Measurements from ENCODE around the gene KCNMA1.

KCNMA1 gene

DNA sequence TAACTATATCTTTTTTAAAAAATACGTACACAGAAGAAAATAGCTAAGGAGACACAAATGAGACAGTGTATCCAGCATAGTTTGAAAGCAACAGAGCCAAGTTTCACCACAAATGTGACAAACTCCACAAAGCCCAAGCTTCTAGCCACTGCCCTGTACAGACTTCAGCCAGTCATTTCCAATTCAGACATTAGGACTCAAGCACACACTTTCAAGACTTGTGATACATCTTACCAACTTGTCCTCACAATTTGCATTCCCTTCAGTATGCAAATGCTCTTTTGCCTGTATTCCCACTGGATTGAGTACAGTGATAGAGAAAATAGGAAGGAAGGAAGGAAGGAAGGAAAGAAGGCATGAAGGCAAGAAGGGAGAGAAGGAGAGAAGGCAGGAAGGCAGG lies 510.4 kb downstream of the KCNMA1 start:
- H3K4me2 ChIP-seq (ENCODE audit: low read depth, low read length, poor library complexity, severe bottlenecking), result no peak overlapping the region
- no peak for TF ChIP-seq EZH2phosphoT487 (conservative IDR thresholded peaks at IDR 0.05; ENCODE audit: low read length)
- H3K27me3 ChIP-seq (ENCODE audit: low read length), result no peaks in the 10 kb centered on the region
- H3K9me3 ChIP-seq (ENCODE audit: insufficient read depth, low read length), result no peaks in the 10 kb centered on the region
- no peaks in the 10 kb centered on the region for H3K79me2 ChIP-seq (ENCODE audit: insufficient read depth, low read length)
- H3K4me3 ChIP-seq (ENCODE audit: insufficient read depth, low read length, poor library complexity, severe bottlenecking), result no peak overlapping the region
- H3K27ac ChIP-seq (ENCODE audit: low read depth, low read length), result no peak overlapping the region
- no peaks in the 10 kb centered on the region for H3F3A ChIP-seq (ENCODE audit: insufficient read depth)
- H3K9me2 ChIP-seq (replicated peaks; ENCODE audit: insufficient read depth, low read length), result no peaks in the 10 kb centered on the region
- H4K20me1 ChIP-seq (ENCODE audit: low read depth, low read length), result no peaks in the 10 kb centered on the region
- no peak overlapping the region for H2AFZ ChIP-seq (ENCODE audit: low read depth, low read length, severe bottlenecking)
- no peak overlapping the region for H3K9ac ChIP-seq (ENCODE audit: low read length)
- H3K36me3 ChIP-seq (ENCODE audit: low read length), result no peaks in the 10 kb centered on the region

- Histone ChIP-seq H3K27ac (ENCODE audit: low read depth, low read length) (no peak overlapping the region), H3K9ac (ENCODE audit: low read length) (no peak overlapping the region), H3F3A (ENCODE audit: insufficient read depth) (no peaks in the 10 kb centered on the region), H4K20me1 (ENCODE audit: low read depth, low read length) (no peaks in the 10 kb centered on the region), H2AFZ (ENCODE audit: low read depth, low read length, severe bottlenecking) (no peak overlapping the region), H3K9me3 (ENCODE audit: insufficient read depth, low read length) (no peaks in the 10 kb centered on the region), H3K27me3 (ENCODE audit: low read length) (no peaks in the 10 kb centered on the region), H3K4me2 (ENCODE audit: low read depth, low read length, poor library complexity, severe bottlenecking) (no peak overlapping the region), H3K4me3 (ENCODE audit: insufficient read depth, low read length, poor library complexity, severe bottlenecking) (no peak overlapping the region), H3K79me2 (ENCODE audit: insufficient read depth, low read length) (no peaks in the 10 kb centered on the region), H3K9me2 (replicated peaks; ENCODE audit: insufficient read depth, low read length) (no peaks in the 10 kb centered on the region), H3K36me3 (ENCODE audit: low read length) (no peaks in the 10 kb centered on the region)
- TF ChIP-seq CTCF (IDR thresholded peaks at IDR 0.05; ENCODE audit: insufficient read depth, low read length, poor library complexity, severe bottlenecking), result no peak
- no peak for TF ChIP-seq EZH2phosphoT487 (conservative IDR thresholded peaks at IDR 0.05; ENCODE audit: low read length)
Observed at GRCh38 chr10:77125231-77125630, 512.4 kb downstream of the KCNMA1 start.

GRCh38 chr10:77123330-77123729 lies 514.3 kb downstream of the KCNMA1 start:
- no peaks in the 10 kb centered on the region for H3K36me3 ChIP-seq (ENCODE audit: low read length)
- no peaks in the 10 kb centered on the region for H4K20me1 ChIP-seq (ENCODE audit: low read depth, low read length)
- H3K9me2 ChIP-seq (replicated peaks; ENCODE audit: insufficient read depth, low read length), result no peaks in the 10 kb centered on the region
- no peaks in the 10 kb centered on the region for H3F3A ChIP-seq (ENCODE audit: insufficient read depth)
- H3K27me3 ChIP-seq (ENCODE audit: low read length), result no peaks in the 10 kb centered on the region
- TF ChIP-seq EZH2phosphoT487 (conservative IDR thresholded peaks at IDR 0.05; ENCODE audit: low read length), result no peak
- TF ChIP-seq CTCF (IDR thresholded peaks at IDR 0.05; ENCODE audit: insufficient read depth, low read length, poor library complexity, severe bottlenecking), result no peak
- no peak overlapping the region for H3K4me3 ChIP-seq (ENCODE audit: insufficient read depth, low read length, poor library complexity, severe bottlenecking)
- no peak overlapping the region for H2AFZ ChIP-seq (ENCODE audit: low read depth, low read length, severe bottlenecking)
- no peak overlapping the region for H3K9ac ChIP-seq (ENCODE audit: low read length)
- H3K4me2 ChIP-seq (ENCODE audit: low read depth, low read length, poor library complexity, severe bottlenecking), result no peak overlapping the region
- no peaks in the 10 kb centered on the region for H3K9me3 ChIP-seq (ENCODE audit: insufficient read depth, low read length)
- no peak overlapping the region for H3K27ac ChIP-seq (ENCODE audit: low read depth, low read length)
- no peaks in the 10 kb centered on the region for H3K79me2 ChIP-seq (ENCODE audit: insufficient read depth, low read length)

DNA sequence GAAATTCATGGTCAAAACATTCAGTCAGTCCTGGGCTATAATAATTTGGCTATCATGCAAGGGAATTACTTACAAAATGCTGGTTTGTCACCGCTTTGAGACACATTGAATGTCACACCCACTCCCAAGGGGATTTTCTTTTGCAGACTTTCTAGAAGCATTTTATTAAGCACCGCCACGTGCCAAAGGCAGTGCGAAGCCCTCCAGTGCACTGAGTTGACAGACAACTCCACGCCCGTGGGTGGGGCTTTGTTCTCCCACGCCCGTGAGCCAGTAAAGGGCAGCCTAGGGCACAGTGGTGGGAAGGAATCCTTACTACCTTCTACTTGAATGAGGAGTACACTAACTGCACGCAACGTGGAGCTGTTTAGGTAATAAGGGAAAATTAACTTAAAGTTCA lies 515.8 kb downstream of the KCNMA1 start:
- H3K79me2 ChIP-seq (ENCODE audit: insufficient read depth, low read length), result no peaks in the 10 kb centered on the region
- no peaks in the 10 kb centered on the region for H3F3A ChIP-seq (ENCODE audit: insufficient read depth)
- no peak overlapping the region for H2AFZ ChIP-seq (ENCODE audit: low read depth, low read length, severe bottlenecking)
- H3K27me3 ChIP-seq (ENCODE audit: low read length), result no peaks in the 10 kb centered on the region
- no peaks in the 10 kb centered on the region for H3K9me2 ChIP-seq (replicated peaks; ENCODE audit: insufficient read depth, low read length)
- no peak overlapping the region for H3K27ac ChIP-seq (ENCODE audit: low read depth, low read length)
- no peaks in the 10 kb centered on the region for H3K9me3 ChIP-seq (ENCODE audit: insufficient read depth, low read length)
- no peak overlapping the region for H3K4me2 ChIP-seq (ENCODE audit: low read depth, low read length, poor library complexity, severe bottlenecking)
- TF ChIP-seq CTCF (IDR thresholded peaks at IDR 0.05; ENCODE audit: insufficient read depth, low read length, poor library complexity, severe bottlenecking) (no peak), EZH2phosphoT487 (conservative IDR thresholded peaks at IDR 0.05; ENCODE audit: low read length) (no peak)
- H4K20me1 ChIP-seq (ENCODE audit: low read depth, low read length), result no peaks in the 10 kb centered on the region
- no peaks in the 10 kb centered on the region for H3K36me3 ChIP-seq (ENCODE audit: low read length)
- H3K4me3 ChIP-seq (ENCODE audit: insufficient read depth, low read length, poor library complexity, severe bottlenecking), result no peak overlapping the region
- H3K9ac ChIP-seq (ENCODE audit: low read length), result no peak overlapping the region

All from SU-DHL-6 (cell line).